Activated naive CD8-positive, alpha-beta T cell treated with anti-CD3 and anti-CD28 coated beads, Interleukin-2, amount 10 ng/mL, durations not matched to agents 7 days and 5 days (primary cell): ENCODE measurements around the gene GPR18. TPM values are rescaled to one million over a fixed set of nuclear protein-coding genes. Genes with fewer than 3 reads are reported as not detected.

Source experiments
- ATAC-seq: fragments of 150-1000 bp; cut with Tn5 transposase; one replicate; pipeline ENCODE4 v1.10.0; 2021; ENCODE audit warnings: low read depth, moderate library complexity
- POLR2A ChIA-PET: fragments of 350-600 bp; sonication (Branson Sonifier 250); formaldehyde crosslinking; loops from one replicate; lab custom pipeline; 2021; ENCODE audit warnings: antibody characterized with exemption; lab: Charles Lee
- DNase-seq: peaks from one replicate; pipeline ENCODE4 v3.0.0; 2021
- H3K27ac Mint-ChIP-seq: one replicate; pipeline ENCODE4 v1.8.0; 2022; ENCODE audit warnings: mild to moderate bottlenecking, mixed read lengths
- H3K27me3 Mint-ChIP-seq: one replicate; pipeline ENCODE4 v1.8.0; 2022; ENCODE audit warnings: mild to moderate bottlenecking, moderate library complexity, mixed read lengths
- H3K36me3 Mint-ChIP-seq: one replicate; pipeline ENCODE4 v1.8.0; 2021; ENCODE audit warnings: mild to moderate bottlenecking, mixed read lengths
- H3K4me1 Mint-ChIP-seq: one replicate; pipeline ENCODE4 v1.8.0; 2021; ENCODE audit warnings: mixed read lengths
- H3K4me3 Mint-ChIP-seq: one replicate; pipeline ENCODE4 v1.8.0; 2022; ENCODE audit warnings: mild to moderate bottlenecking, moderate library complexity, mixed read lengths
- H3K9me3 Mint-ChIP-seq: one replicate; pipeline ENCODE4 v1.8.0; 2021; ENCODE audit warnings: mixed read lengths
- total RNA-seq, 2 experiments: library from RNA; stranded (reverse); gene quantifications; one replicate each; pipeline ENCODE4 v1.2.3, GENCODE V29; 2021

The GPR18 gene
- total RNA-seq, 2 experiments from 2014 or later: 25.5 to 25.9 TPM

- Mint-ChIP-seq H3K4me3 (peak overlapping the region; percentile 9), H3K9me3 (no peaks in the 10 kb centered on the region), H3K36me3 (peaks cover 43% of the 10 kb centered on the region), H3K27ac (peak overlapping the region; percentile 93), H3K27me3 (no peaks in the 10 kb centered on the region), H3K4me1 (peaks cover 66% of the 10 kb centered on the region)
- ATAC-seq: no peak
- POLR2A ChIA-PET: interaction anchor here (7.7 to 9.0 kb wide), 2 partner anchors 11 to 50 kb away, joined by 106 to 158 read pairs; partner anchors contain the start of gene GPR18
- DNase-seq: peak; percentile 19
These were observed 52.0 kb downstream of the GPR18 start for GRCh38 chr13:99206226-99206625.

- peaks cover 38% of the 10 kb centered on the region for H3K36me3 Mint-ChIP-seq
- POLR2A ChIA-PET: interaction anchor here (7.7 to 9.0 kb wide), 2 partner anchors 11 to 51 kb away, joined by 106 to 158 read pairs; partner anchors contain the start of gene GPR18
- ATAC-seq: no peak
- peak overlapping the region; percentile 83 for H3K4me3 Mint-ChIP-seq
- H3K9me3 Mint-ChIP-seq: no peaks in the 10 kb centered on the region
- peak; percentile 21 for DNase-seq
- H3K4me1 Mint-ChIP-seq: peaks cover 62% of the 10 kb centered on the region
- H3K27me3 Mint-ChIP-seq: no peaks in the 10 kb centered on the region
- H3K27ac Mint-ChIP-seq: peak overlapping the region; percentile 93
These were observed 52.5 kb downstream of the GPR18 start for GRCh38 chr13:99205621-99206220.

Other genes starting within 250 kb of the GPR18 start
- gene UBAC2, start 57.5 kb downstream of the GPR18 start, total RNA-seq: 10 to 100 TPM; 79.1 to 80.8 TPM
- 10 to 100 TPM; 36.4 to 44.9 TPM for gene GPR183, start 49.0 kb upstream of the GPR18 start, total RNA-seq
- 10 to 100 TPM; 58.4 to 59.7 TPM for gene TM9SF2, start 243.1 kb upstream of the GPR18 start, total RNA-seq